ENCODE data around the gene CYTIP.

CYTIP gene

DNA sequence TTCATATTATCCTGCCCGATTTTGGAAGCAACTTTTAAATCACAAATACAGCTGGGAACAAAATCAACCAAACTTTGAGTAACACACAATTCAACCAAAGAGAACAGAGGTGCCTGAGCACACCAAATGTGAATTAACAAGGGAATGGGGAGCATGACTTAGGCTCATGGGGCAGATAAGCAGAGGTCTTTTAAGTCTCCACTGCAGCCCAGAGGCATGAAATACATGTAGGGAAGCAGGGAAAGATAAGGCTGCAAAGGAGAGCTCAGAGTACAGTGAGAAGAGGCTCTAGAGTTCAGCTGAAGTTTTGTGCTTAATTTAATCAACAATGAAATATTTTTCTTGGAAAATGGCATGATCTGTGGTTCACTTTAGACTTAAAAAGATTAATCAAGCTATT lies 49.0 kb downstream of the CYTIP start:
- no peak for FAIRE-seq

DNA sequence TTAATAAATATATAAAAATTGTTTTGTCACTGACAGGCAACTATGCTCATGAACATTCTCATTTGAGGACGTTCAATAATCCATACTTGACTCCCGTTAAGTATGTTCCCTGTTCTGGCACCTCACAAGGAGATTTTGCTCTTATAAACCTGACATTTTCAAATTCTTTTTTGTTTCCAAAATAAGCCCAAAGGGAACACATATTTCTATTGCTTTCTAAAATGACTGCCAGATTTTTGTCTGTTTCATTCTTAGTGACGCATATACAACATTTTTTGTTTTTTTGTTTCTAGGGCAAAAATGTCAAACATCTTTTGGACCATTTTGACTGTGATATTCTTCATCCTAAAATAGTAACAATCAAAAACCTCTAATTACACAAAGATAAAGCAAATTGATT lies 50.5 kb downstream of the CYTIP start:
- TF ChIP-seq, protein P1, sequence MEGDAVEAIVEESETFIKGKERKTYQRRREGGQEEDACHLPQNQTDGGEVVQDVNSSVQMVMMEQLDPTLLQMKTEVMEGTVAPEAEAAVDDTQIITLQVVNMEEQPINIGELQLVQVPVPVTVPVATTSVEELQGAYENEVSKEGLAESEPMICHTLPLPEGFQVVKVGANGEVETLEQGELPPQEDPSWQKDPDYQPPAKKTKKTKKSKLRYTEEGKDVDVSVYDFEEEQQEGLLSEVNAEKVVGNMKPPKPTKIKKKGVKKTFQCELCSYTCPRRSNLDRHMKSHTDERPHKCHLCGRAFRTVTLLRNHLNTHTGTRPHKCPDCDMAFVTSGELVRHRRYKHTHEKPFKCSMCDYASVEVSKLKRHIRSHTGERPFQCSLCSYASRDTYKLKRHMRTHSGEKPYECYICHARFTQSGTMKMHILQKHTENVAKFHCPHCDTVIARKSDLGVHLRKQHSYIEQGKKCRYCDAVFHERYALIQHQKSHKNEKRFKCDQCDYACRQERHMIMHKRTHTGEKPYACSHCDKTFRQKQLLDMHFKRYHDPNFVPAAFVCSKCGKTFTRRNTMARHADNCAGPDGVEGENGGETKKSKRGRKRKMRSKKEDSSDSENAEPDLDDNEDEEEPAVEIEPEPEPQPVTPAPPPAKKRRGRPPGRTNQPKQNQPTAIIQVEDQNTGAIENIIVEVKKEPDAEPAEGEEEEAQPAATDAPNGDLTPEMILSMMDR (IDR thresholded peaks at IDR 0.05; ENCODE audit: insufficient read depth, missing control alignments) = no peak
- no peak for DNase-seq (ENCODE audit: insufficient read length, low spot score)
- FAIRE-seq = no peak

More for the DNA sequence above, 49.0 kb downstream of the CYTIP start:
- DNase-seq (ENCODE audit: insufficient read length, low spot score) = no peak
- TF ChIP-seq, protein P1 (IDR thresholded peaks at IDR 0.05; ENCODE audit: insufficient read depth, missing control alignments) = no peak

DNA sequence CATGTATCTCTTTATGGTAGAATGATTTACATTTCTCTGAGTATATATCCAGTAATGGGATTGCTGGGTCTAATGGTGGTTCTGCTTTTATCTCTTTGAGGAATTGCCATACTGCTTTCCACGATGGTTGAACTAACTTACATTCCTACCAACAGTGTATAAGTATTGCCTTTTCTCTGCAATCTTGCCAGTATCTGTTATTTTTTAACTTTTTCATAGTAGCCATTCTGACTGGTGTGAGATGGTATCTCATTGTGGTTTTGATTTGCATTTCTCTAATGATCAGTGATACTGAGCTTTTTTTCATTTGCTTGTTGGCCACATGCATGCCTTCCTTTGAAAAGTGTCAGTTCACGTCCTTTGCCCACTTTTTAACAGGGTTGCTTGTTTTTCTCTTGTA lies 55.1 kb downstream of the CYTIP start:
- FAIRE-seq = no peak
- TF ChIP-seq, protein P1 (IDR thresholded peaks at IDR 0.05; ENCODE audit: insufficient read depth, missing control alignments) = no peak
- no peak for DNase-seq (ENCODE audit: insufficient read length, low spot score)

DNA sequence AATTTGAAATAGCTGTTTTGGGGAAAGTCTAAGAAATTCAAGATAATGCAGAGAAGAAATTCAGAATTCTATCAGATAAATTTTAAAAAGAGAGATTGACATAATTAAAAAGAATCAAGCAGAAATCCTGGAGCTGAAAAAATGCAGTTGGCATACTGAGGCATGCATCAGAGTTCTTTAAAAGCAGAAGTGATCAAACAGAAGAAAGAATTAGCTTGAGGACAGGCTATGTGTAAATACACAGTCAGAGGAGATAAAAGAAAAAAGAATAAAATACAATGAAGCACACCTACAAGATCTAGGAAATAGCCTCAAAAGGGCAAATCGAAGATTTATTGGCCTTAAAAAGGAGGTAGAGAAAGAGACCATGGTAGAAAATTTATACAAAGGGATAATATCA lies 57.1 kb downstream of the CYTIP start:
- no peak for FAIRE-seq
- TF ChIP-seq, protein P1 (IDR thresholded peaks at IDR 0.05; ENCODE audit: insufficient read depth, missing control alignments) = no peak
- no peak for DNase-seq (ENCODE audit: insufficient read length, low spot score)

DNA sequence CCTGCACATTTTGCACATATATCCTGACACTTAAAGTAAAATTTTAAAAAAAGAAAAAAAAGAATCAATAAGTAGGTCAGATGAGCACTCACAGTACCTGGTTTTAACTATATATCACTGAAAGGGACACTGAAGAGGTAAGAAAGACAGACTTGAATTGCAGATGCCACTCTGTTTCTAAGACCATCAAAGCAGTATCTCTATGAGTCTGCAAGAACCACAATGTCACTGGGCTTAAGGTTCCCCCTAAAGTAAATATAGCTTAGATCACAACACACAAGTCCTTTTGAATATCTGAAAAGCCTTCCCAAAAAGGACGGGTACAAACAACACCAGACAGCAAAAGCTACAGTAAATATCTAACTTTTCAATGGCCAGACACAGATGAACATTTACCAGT lies 57.6 kb downstream of the CYTIP start:
- no peak for FAIRE-seq
- TF ChIP-seq, protein P1 (IDR thresholded peaks at IDR 0.05; ENCODE audit: insufficient read depth, missing control alignments) = no peak

DNA sequence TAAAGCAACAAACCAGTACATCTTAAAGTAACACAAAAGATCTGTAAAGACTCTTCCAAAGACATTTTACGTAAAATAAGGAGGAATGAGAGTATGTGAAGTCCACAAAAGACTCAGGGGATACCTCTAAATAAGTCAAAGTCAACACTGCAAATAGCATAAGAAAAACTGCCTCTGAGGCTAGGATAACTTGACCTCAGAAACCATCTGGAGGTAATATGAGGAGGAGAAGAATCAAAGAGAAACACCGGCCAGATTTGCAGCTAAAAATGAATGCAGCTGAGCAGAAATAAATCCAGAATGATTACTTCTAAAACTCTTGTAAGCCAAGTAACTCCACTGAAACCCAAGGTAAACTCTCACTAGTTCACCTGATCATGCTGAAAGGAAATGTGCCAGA lies 66.0 kb downstream of the CYTIP start:
- FAIRE-seq (no peak), DNase-seq (ENCODE audit: insufficient read length, low spot score) (no peak)
- TF ChIP-seq, protein P1 (IDR thresholded peaks at IDR 0.05; ENCODE audit: insufficient read depth, missing control alignments) = no peak

More for the DNA sequence above, 57.6 kb downstream of the CYTIP start:
- no peak for DNase-seq (ENCODE audit: insufficient read length, low spot score)

DNA sequence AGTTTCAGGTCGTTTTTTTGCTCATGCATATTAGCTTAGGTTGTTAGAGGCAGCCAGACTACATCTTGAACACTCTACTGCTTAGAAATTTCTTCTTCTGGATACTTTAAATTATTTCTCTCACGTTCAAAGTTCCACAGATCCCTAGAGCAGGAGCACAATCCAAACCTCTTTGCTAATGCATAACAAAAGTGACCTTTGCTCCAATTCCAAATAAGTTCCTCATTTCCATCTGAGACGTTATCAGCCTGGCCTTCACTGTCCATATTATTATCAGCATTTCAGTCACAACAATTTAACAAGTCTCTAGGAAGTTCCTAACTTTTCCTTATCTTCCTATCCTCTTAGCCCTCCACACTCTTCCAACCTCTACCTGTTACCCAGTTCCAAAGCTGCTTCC lies 67.8 kb downstream of the CYTIP start:
- no peak for DNase-seq (ENCODE audit: insufficient read length, low spot score)
- TF ChIP-seq, protein P1 (IDR thresholded peaks at IDR 0.05; ENCODE audit: insufficient read depth, missing control alignments) = no peak
- FAIRE-seq = no peak

Measured in D721Med (cell line).